ENCODE data around the gene PHKA1.
"Not testable (repeated sequence)": the region's sequence is repeated elsewhere in the genome, so short reads cannot be mapped to it uniquely, and the experiment has no call there.

Gene PHKA1

GRCh38 chrX:72572248-72573157 lies 141.6 kb downstream of the PHKA1 start, which contains the start of gene HDAC8:
Gene HDAC8, minus strand, starts transcription at chrX:72572843. Its CDS starts 82 bp downstream, at chrX:72572761.
- DNase-seq (ENCODE audit: low spot score): peak; percentile 76

- DNase-seq (ENCODE audit: low spot score): no peak
Measured at GRCh38 chrX:72569786-72570185, 144.3 kb downstream of the PHKA1 start.

- no peak for DNase-seq (ENCODE audit: low spot score)
Measured at GRCh38 chrX:72568406-72569092, 145.6 kb downstream of the PHKA1 start.

DNA sequence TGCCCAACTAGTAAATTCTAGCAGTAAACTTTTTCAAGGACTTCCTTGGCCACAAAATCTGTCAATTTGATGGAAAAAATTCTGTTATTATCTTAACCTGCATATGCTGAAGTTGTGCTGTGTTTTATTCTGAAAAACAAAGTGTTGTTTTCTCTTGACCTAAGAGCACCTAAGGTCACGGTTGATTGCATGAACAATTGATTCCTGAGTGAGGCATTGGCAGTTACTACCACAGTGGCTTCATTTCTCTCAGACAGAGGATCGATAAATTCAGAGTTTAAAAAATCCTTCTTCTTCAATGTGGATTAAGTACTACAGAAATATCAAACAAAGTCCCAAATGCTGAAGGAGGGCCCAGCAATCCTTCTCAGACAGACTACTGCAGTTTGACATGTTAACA lies 147.7 kb downstream of the PHKA1 start:
- DNase-seq (ENCODE audit: low spot score): no peak

GRCh38 chrX:72559655-72560054 lies 154.5 kb downstream of the PHKA1 start:
- not testable (repeated sequence) for DNase-seq (ENCODE audit: low spot score)

- DNase-seq (ENCODE audit: low spot score): no peak
Measured at GRCh38 chrX:72554448-72555140, 159.5 kb downstream of the PHKA1 start.

GRCh38 chrX:72552443-72552842 lies 161.7 kb downstream of the PHKA1 start:
- not testable (repeated sequence) for DNase-seq (ENCODE audit: low spot score)

DNA sequence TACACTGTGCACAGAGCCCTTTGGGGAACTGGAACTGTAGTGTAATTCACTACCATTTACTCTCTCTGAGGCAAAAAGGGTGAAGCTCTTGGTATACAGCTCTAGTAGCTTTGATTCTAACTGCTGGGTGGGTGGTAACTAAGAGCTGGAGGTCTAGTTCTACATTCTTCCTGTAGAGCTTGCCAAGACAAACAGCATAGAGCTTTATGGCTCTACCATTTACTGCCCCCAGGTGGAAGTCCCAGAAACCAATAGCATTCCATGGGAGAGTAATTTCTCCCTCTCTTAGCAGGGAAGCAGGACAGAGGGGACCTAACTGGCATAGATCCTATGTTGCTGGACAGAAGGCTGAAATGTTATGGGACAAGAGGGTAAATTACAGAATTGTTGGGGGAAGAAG lies 168.1 kb downstream of the PHKA1 start:
- DNase-seq (ENCODE audit: low spot score): no peak

GRCh38 chrX:72540318-72540717 lies 173.8 kb downstream of the PHKA1 start:
- DNase-seq (ENCODE audit: low spot score): peak; percentile 43

- no peak for DNase-seq (ENCODE audit: low spot score)
Measured at GRCh38 chrX:72539822-72540221, 174.3 kb downstream of the PHKA1 start.

GRCh38 chrX:72536542-72536941 lies 177.6 kb downstream of the PHKA1 start:
- no peak for DNase-seq (ENCODE audit: low spot score)

GRCh38 chrX:72532366-72532765 lies 181.7 kb downstream of the PHKA1 start:
- no peak for DNase-seq (ENCODE audit: low spot score)

Measured in globus pallidus (tissue), 1 donor.